ENCODE measurements around the gene NPHP4.
"Not testable (repeated sequence)": the region's sequence is repeated elsewhere in the genome, so short reads cannot be mapped to it uniquely, and the experiment has no call there.

The NPHP4 gene

GRCh38 chr1:5908461-5909375, 83.5 kb downstream of the NPHP4 start:
- DNase-seq, result no peak

GRCh38 chr1:5907966-5908365, 84.3 kb downstream of the NPHP4 start:
- DNase-seq, result no peak

GRCh38 chr1:5907386-5907785, 84.8 kb downstream of the NPHP4 start:
- DNase-seq, result no peak

- no peak for DNase-seq
Measured at GRCh38 chr1:5906966-5907365, 85.3 kb downstream of the NPHP4 start.

- DNase-seq, result no peak
Measured at GRCh38 chr1:5906116-5906515, 86.1 kb downstream of the NPHP4 start.

GRCh38 chr1:5905436-5905835, 86.8 kb downstream of the NPHP4 start:
- no peak for DNase-seq

- no peak for DNase-seq
Measured at GRCh38 chr1:5904551-5904950, 87.7 kb downstream of the NPHP4 start.

GRCh38 chr1:5903680-5904079, 88.5 kb downstream of the NPHP4 start:
- no peak for DNase-seq

GRCh38 chr1:5903031-5903430, 89.2 kb downstream of the NPHP4 start:
- DNase-seq, result no peak

- no peak for DNase-seq
Measured at GRCh38 chr1:5901841-5902240, 90.4 kb downstream of the NPHP4 start.

- DNase-seq, result no peak
Measured at GRCh38 chr1:5901150-5901549, 91.1 kb downstream of the NPHP4 start.

- no peak for DNase-seq
Measured at GRCh38 chr1:5898266-5898665, 94.0 kb downstream of the NPHP4 start.

- no peak for DNase-seq
Measured at GRCh38 chr1:5896706-5897660, 95.2 kb downstream of the NPHP4 start.

GRCh38 chr1:5895446-5896406, 96.5 kb downstream of the NPHP4 start:
- DNase-seq, result no peak

GRCh38 chr1:5893699-5894278, 98.4 kb downstream of the NPHP4 start:
- not testable (repeated sequence) for DNase-seq

- no peak for DNase-seq
Measured at GRCh38 chr1:5892329-5892728, 99.9 kb downstream of the NPHP4 start.

GRCh38 chr1:5891736-5892135, 100.5 kb downstream of the NPHP4 start:
- DNase-seq, result no peak

GRCh38 chr1:5891137-5891536, 101.1 kb downstream of the NPHP4 start:
- DNase-seq, result no peak

- no peak for DNase-seq
Measured at GRCh38 chr1:5890346-5891106, 101.7 kb downstream of the NPHP4 start.

GRCh38 chr1:5889901-5890300, 102.3 kb downstream of the NPHP4 start:
- DNase-seq, result no peak

GRCh38 chr1:5889462-5889861, 102.8 kb downstream of the NPHP4 start:
- DNase-seq, result no peak

Data from NCI-H1417 treated with DMSO at 0.1 percent for 48 hours (cell line).